KOPT-K1 (cell line): ENCODE data around the gene ANKRD27.
A peak's percentile ranks its signal among the peaks of the same experiment; 100 is the strongest.
"Not testable (repeated sequence)": the region's sequence is repeated elsewhere in the genome, so short reads cannot be mapped to it uniquely, and the experiment has no call there.

Experiments used
- H3K27ac ChIP-seq: fragments of 200-600 bp; sonication (generic); 2 replicates; pipeline ENCODE4 v1.5.1; 2016; ENCODE audit warnings: antibody characterized with exemption, mild to moderate bottlenecking, low read depth, low read length; ENCODE audit not compliant: poor library complexity, severe bottlenecking
- H3K36me3 ChIP-seq: fragments of 200-600 bp; sonication (generic); 2 replicates; pipeline ENCODE4 v1.5.1; 2017; ENCODE audit warnings: antibody characterized with exemption, mild to moderate bottlenecking, low read length, moderate library complexity; ENCODE audit not compliant: insufficient read depth
- H3K9me3 ChIP-seq: fragments of 200-600 bp; sonication (generic); 2 replicates; pipeline ENCODE4 v1.5.1; 2017; ENCODE audit warnings: antibody characterized with exemption, low read length, mild to moderate bottlenecking; ENCODE audit not compliant: insufficient read depth, poor library complexity, severe bottlenecking

The ANKRD27 gene

GRCh38 chr19:32675720-32676185 lies 773 bp upstream of the ANKRD27 start, which contains the start of gene RGS9BP:
Gene RGS9BP, plus strand, starts transcription at chr19:32675848. Its CDS starts 416 bp downstream, at chr19:32676264.
- Histone ChIP-seq H3K9me3 (no peaks in the 10 kb centered on the region), H3K27ac (peak within 1 kb of the TSS; percentile 50), H3K36me3 (no peaks in the 10 kb centered on the region)

- Histone ChIP-seq H3K9me3 (no peaks in the 10 kb centered on the region), H3K27ac (peak overlapping the region; percentile 50), H3K36me3 (no peaks in the 10 kb centered on the region)
These were observed 638 bp downstream of the ANKRD27 start for GRCh38 chr19:32674153-32674930.

GRCh38 chr19:32673573-32673972 lies 1.4 kb downstream of the ANKRD27 start:
- no peak overlapping the region for H3K27ac ChIP-seq
- H3K36me3 ChIP-seq = no peaks in the 10 kb centered on the region
- no peaks in the 10 kb centered on the region for H3K9me3 ChIP-seq

- Histone ChIP-seq H3K27ac (no peak overlapping the region), H3K9me3 (no peaks in the 10 kb centered on the region), H3K36me3 (no peaks in the 10 kb centered on the region)
These were observed 2.1 kb downstream of the ANKRD27 start for GRCh38 chr19:32672841-32673240.

- no peak overlapping the region for H3K27ac ChIP-seq
These were observed 2.9 kb downstream of the ANKRD27 start for GRCh38 chr19:32671883-32672593.

GRCh38 chr19:32669310-32669709 lies 5.7 kb downstream of the ANKRD27 start:
- H3K27ac ChIP-seq = no peak overlapping the region
- no peaks in the 10 kb centered on the region for H3K9me3 ChIP-seq
- no peaks in the 10 kb centered on the region for H3K36me3 ChIP-seq

More at GRCh38 chr19:32671883-32672593, 2.9 kb downstream of the ANKRD27 start:
- no peaks in the 10 kb centered on the region for H3K36me3 ChIP-seq
- no peaks in the 10 kb centered on the region for H3K9me3 ChIP-seq

GRCh38 chr19:32666084-32666483 lies 8.9 kb downstream of the ANKRD27 start:
- Histone ChIP-seq H3K9me3 (no peaks in the 10 kb centered on the region), H3K27ac (no peak overlapping the region), H3K36me3 (no peaks in the 10 kb centered on the region)

GRCh38 chr19:32662186-32662585 lies 12.8 kb downstream of the ANKRD27 start:
- Histone ChIP-seq H3K9me3 (no peaks in the 10 kb centered on the region), H3K36me3 (no peaks in the 10 kb centered on the region), H3K27ac (no peak overlapping the region)

- H3K27ac ChIP-seq = no peak overlapping the region
- H3K9me3 ChIP-seq = no peaks in the 10 kb centered on the region
- H3K36me3 ChIP-seq = no peaks in the 10 kb centered on the region
These were observed 13.7 kb downstream of the ANKRD27 start for GRCh38 chr19:32661318-32661717.

GRCh38 chr19:32658527-32658926 lies 16.5 kb downstream of the ANKRD27 start:
- H3K36me3 ChIP-seq = peaks cover 14% of the 10 kb centered on the region
- H3K27ac ChIP-seq = no peak overlapping the region
- no peaks in the 10 kb centered on the region for H3K9me3 ChIP-seq

- no peak overlapping the region for H3K27ac ChIP-seq
- H3K36me3 ChIP-seq = peaks cover 14% of the 10 kb centered on the region
- no peaks in the 10 kb centered on the region for H3K9me3 ChIP-seq
These were observed 16.9 kb downstream of the ANKRD27 start for GRCh38 chr19:32658075-32658474.

GRCh38 chr19:32656379-32656778 lies 18.6 kb downstream of the ANKRD27 start:
- not testable (repeated sequence) for H3K9me3 ChIP-seq, H3K27ac ChIP-seq
- peaks cover 14% of the 10 kb centered on the region for H3K36me3 ChIP-seq

GRCh38 chr19:32653599-32653915 lies 21.4 kb downstream of the ANKRD27 start:
- Histone ChIP-seq H3K27ac (no peak overlapping the region), H3K9me3 (no peaks in the 10 kb centered on the region), H3K36me3 (peaks cover 24% of the 10 kb centered on the region)

- Histone ChIP-seq H3K9me3 (no peaks in the 10 kb centered on the region), H3K36me3 (peaks cover 27% of the 10 kb centered on the region), H3K27ac (no peak overlapping the region)
These were observed 21.9 kb downstream of the ANKRD27 start for GRCh38 chr19:32652894-32653598.

- H3K27ac ChIP-seq, H3K9me3 ChIP-seq: not testable (repeated sequence)
- peaks cover 31% of the 10 kb centered on the region for H3K36me3 ChIP-seq
These were observed 22.6 kb downstream of the ANKRD27 start for GRCh38 chr19:32652331-32652730.
